Vagina (tissue), 2 donors: ENCODE results near the gene ASB6.

Experiments used
- POLR2A ChIP-seq, 2 donors: fragments of 450-650 bp; IDR thresholded peaks; one replicate each; pipeline ENCODE4 v1.6.1; 2017; ENCODE audit warnings: antibody characterized with exemption in 2 of 2, mild to moderate bottlenecking in 2 of 2, moderate library complexity in 2 of 2
- POLR2AphosphoS5 ChIP-seq, 2 donors: sonication (generic); formaldehyde crosslinking; IDR thresholded peaks; one replicate each; pipeline ENCODE4 v1.9.0; 2017; ENCODE audit warnings: antibody characterized with exemption in 2 of 2, mild to moderate bottlenecking in 2 of 2, low read depth in 1 of 2; ENCODE audit not compliant: insufficient read depth in 1 of 2
- TF ChIP-seq, protein P1 (sequence below), 3 experiments: fragments of 450-650 bp in 2 of 3; fragments of 200-600 bp in 1 of 3; sonication (generic) in 1 of 3; IDR thresholded peaks; one replicate each; pipeline ENCODE4 v1.5.1; 2017 to 2019; ENCODE audit warnings: antibody characterized with exemption in 3 of 3, mild to moderate bottlenecking in 2 of 3, moderate library complexity in 2 of 3

DNA sequence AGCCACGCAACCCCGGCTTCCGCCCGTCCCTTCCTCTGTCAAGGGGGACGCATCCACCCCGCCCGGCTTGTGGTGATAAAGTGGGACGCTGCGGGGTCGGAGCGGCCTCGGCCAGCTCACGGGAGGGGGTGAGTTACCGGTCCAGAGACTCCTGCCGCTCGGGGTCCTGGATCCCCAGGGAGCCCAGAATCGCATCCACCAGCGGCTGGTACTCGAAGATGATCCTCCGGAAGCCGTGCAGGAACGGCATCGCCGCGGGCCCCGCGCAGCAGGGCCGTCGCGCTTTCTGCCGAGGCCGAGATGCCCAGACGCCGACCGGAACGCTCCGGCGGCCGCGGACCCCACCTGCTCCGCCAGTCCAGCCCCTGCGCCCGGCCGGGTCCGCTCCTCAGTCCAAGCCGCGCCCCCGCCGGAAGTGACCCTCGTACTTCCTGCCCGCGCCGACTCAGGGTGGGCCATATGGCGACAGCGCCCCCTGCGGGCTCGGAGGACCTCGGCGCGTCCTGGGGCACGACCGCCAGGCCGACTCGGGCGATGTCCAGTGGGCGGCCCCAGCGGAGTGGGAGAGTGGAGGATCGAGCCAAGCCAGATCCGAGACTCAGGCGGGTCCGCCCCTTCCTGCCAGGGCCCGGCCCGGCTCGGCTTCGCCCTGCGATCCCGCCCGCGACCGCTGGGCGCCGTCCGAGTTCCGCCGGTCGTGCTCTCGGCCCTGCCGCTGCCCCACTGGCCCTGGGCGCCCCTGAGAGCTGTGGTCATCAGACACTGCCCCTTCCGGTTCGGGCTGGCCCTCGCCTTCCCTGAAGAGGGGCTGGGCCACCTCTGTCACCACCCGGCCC is at the start of gene ASB6:
- TF ChIP-seq, protein P1, sequence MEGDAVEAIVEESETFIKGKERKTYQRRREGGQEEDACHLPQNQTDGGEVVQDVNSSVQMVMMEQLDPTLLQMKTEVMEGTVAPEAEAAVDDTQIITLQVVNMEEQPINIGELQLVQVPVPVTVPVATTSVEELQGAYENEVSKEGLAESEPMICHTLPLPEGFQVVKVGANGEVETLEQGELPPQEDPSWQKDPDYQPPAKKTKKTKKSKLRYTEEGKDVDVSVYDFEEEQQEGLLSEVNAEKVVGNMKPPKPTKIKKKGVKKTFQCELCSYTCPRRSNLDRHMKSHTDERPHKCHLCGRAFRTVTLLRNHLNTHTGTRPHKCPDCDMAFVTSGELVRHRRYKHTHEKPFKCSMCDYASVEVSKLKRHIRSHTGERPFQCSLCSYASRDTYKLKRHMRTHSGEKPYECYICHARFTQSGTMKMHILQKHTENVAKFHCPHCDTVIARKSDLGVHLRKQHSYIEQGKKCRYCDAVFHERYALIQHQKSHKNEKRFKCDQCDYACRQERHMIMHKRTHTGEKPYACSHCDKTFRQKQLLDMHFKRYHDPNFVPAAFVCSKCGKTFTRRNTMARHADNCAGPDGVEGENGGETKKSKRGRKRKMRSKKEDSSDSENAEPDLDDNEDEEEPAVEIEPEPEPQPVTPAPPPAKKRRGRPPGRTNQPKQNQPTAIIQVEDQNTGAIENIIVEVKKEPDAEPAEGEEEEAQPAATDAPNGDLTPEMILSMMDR (IDR thresholded peaks at IDR 0.05): peak; percentile 98 to 100 (median 99)
- TF ChIP-seq POLR2AphosphoS5 (IDR thresholded peaks at IDR 0.05; ENCODE audit: insufficient read depth in 1 of 2, low read depth in 1 of 2): peak; percentile 75 to 85
- TF ChIP-seq POLR2A (IDR thresholded peaks at IDR 0.05): no peak
